Lower leg skin (tissue), 3 donors: Measurements from ENCODE around the gene ZSCAN21.

Experiments used
- POLR2A ChIP-seq, 2 donors: fragments of 450-650 bp; IDR thresholded peaks; one replicate each; pipeline ENCODE4 v1.6.1; 2016 to 2017; ENCODE audit warnings: antibody characterized with exemption in 2 of 2, mild to moderate bottlenecking in 1 of 2, moderate library complexity in 1 of 2
- TF ChIP-seq, protein P1 (sequence below), 3 donors: fragments of 450-650 bp; IDR thresholded peaks; one replicate each; pipeline ENCODE4 v1.5.1; 2016; ENCODE audit warnings: antibody characterized with exemption in 3 of 3, mild to moderate bottlenecking in 3 of 3, moderate library complexity in 2 of 3

- TF ChIP-seq POLR2A (IDR thresholded peaks at IDR 0.05) = no peak
- TF ChIP-seq, protein P1, sequence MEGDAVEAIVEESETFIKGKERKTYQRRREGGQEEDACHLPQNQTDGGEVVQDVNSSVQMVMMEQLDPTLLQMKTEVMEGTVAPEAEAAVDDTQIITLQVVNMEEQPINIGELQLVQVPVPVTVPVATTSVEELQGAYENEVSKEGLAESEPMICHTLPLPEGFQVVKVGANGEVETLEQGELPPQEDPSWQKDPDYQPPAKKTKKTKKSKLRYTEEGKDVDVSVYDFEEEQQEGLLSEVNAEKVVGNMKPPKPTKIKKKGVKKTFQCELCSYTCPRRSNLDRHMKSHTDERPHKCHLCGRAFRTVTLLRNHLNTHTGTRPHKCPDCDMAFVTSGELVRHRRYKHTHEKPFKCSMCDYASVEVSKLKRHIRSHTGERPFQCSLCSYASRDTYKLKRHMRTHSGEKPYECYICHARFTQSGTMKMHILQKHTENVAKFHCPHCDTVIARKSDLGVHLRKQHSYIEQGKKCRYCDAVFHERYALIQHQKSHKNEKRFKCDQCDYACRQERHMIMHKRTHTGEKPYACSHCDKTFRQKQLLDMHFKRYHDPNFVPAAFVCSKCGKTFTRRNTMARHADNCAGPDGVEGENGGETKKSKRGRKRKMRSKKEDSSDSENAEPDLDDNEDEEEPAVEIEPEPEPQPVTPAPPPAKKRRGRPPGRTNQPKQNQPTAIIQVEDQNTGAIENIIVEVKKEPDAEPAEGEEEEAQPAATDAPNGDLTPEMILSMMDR (IDR thresholded peaks at IDR 0.05) = no peak
These were observed 42.0 kb downstream of the ZSCAN21 start for GRCh38 chr7:100091411-100092181.
